OCI-M2 (cell line): ENCODE data around the gene CDK2AP2.
"Not testable (repeated sequence)": the region's sequence is repeated elsewhere in the genome, so short reads cannot be mapped to it uniquely, and the experiment has no call there.

Experiments
- DNase-seq: peaks from one replicate; lab custom pipeline; 2025; ENCODE audit not compliant: unreplicated experiment; lab: John Stamatoyannopoulos, UW

The CDK2AP2 gene, protein sequence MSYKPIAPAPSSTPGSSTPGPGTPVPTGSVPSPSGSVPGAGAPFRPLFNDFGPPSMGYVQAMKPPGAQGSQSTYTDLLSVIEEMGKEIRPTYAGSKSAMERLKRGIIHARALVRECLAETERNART

GRCh38 chr11:67507864-67508485 is at the start of gene CDK2AP2:
Gene CDK2AP2 (minus strand): TSS chr11:67508162. CDS start chr11:67508082, 80 bp downstream.
- peak; percentile 88 for DNase-seq

- DNase-seq: no peak
These were observed 48.3 kb upstream of the CDK2AP2 start for GRCh38 chr11:67556244-67556643.

DNA sequence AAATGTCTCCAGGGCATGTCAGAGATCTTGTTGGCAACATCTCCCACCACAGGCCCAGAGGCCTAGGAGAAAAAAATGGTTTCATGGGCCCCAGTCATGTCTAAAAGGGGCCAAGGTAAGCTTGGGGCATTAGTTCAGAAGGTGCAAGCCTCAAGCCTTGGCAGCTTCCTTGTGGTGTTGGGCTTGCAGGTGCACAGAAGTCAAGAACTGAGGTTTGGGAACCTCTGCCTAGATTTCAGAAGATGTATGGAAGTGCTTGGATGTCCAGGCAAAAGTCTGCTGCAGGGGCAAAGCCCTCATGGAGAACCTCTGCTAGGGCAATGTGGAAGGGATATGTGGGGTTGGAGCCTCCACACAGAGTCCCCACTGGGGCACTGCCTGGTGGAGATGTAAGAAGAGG is 43.7 kb upstream of the CDK2AP2 start:
- not testable (repeated sequence) for DNase-seq

- no peak for DNase-seq
These were observed 43.2 kb upstream of the CDK2AP2 start for GRCh38 chr11:67551127-67551526.

- no peak for DNase-seq
These were observed 40.7 kb upstream of the CDK2AP2 start for GRCh38 chr11:67548555-67549110.

DNA sequence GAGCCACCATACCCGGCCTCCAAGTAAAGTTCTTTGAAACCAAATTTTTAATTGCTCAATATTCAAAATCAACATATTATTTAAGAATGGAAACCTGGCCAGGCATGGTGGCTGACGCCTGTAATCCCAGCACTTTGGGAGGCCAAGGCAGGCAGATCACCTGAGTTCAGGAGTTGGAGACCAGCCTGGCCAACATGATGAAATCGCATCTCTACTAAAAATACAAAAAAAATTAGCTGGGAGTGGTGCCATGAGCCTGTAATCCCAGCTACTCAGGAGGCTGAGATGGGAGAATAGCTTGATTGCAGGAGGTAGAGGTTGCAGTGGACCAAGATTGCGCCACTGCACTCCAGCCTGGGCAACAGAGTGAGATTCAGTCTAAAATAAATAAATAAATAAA is 40.1 kb upstream of the CDK2AP2 start:
- not testable (repeated sequence) for DNase-seq

GRCh38 chr11:67545280-67545679 is 37.3 kb upstream of the CDK2AP2 start:
- DNase-seq: no peak

DNA sequence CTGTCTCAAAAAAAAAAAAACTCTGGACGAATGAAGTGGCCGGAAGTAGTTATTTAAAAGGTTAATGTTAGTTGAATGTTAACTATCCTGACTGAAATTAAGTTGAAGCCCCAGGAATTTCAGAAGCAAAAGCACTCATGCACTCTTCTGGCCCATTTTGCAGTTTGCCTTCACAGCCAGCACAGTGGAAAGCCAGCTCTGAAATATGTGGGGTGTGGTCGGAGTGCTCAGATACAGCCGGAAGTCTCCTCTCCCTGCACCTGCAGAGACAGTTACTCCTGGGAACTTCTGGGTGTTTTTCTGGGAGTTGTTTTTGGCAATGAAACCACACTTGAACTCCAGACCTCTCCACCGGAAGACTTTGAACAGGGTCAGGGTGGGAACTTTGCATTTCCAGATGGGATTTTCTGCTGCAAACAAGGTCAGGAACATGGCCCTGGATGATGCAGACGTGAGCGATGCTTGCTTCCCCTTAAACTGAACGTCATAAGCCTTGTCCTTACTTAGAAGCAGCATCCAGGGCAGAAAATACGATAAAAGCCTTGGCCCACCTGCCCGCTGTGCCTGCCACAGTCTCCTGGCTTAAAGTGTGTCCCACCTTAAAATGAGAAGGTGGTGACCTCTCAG is 36.8 kb upstream of the CDK2AP2 start:
- no peak for DNase-seq

DNA sequence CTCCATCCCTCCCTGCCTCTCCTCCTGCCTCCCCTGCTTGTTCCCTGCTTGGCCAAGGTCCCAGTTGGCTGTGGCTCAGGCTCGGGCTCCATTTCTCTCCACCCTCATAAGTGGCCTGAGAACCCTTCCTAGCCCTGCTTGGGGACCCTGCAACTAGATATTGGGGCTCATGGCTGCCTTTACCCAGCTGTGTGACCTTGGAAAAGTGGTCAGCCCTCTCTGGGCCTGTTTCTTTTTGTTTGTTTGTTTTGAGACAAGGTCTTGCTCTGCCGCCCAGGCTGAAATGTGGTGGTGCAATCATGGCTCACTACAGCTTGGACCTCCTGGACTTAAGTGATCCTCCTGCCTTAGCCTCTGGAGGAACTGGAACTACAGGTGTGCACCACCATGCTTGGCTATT is 35.6 kb upstream of the CDK2AP2 start:
- DNase-seq: no peak

GRCh38 chr11:67542971-67543370 is 35.0 kb upstream of the CDK2AP2 start:
- no peak for DNase-seq

- DNase-seq: no peak
These were observed 34.2 kb upstream of the CDK2AP2 start for GRCh38 chr11:67542169-67542568.

DNA sequence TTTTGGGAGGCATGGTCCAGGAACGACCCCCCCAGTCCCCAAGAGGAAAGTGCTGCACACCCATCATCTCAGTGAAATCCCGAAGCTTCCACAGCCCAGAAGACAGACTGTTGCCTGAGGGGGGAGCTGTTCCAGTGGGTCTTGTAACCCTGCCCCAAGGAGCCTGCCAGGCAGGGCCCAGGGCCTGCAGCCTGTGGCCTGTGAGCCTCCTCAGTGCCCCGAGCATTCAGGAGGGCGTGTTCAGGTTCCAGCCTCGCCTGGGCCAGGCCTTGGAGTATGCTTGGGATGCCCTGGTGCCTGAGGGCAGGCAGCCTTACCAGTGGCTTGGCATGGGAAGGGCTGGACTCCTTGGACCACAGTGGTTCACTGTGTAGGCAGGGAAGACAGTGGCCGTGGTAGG is 33.2 kb upstream of the CDK2AP2 start:
- DNase-seq: no peak

GRCh38 chr11:67539550-67539949 is 31.6 kb upstream of the CDK2AP2 start:
- no peak for DNase-seq

DNA sequence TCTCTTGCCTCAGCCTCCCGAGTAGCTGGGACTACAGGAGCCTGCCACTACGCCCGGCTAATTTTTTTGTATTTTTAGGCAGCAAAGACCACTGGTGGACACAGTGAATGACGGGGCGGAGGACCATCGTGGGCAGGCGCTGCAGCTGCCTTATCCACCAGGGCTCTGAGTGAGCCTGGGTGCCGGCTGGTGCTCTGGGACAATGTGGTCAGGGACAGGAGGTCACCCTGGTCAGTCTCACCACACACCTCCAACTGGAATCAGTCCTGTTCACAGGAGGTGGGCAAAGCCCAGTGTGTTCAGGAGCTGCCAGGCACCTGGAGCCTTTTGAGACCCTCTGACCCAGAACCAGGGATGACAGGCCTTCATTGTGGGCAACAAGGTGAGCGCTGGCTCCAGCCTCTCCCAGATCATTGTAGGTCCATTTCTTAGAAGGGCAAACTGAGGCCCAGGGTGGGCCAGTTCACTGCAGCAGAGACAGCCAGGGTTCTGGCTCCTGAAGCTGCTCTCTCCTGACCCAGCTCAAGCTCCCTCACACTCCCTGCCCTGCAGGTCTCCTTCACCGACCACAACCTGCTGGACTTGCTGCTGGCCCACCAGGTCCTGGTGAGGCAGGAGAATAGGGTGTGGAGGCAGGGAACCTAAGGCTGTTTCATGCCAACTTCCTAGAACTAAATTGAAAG is 31.0 kb upstream of the CDK2AP2 start:
- DNase-seq: no peak

- no peak for DNase-seq
These were observed 30.3 kb upstream of the CDK2AP2 start for GRCh38 chr11:67538306-67538705.

DNA sequence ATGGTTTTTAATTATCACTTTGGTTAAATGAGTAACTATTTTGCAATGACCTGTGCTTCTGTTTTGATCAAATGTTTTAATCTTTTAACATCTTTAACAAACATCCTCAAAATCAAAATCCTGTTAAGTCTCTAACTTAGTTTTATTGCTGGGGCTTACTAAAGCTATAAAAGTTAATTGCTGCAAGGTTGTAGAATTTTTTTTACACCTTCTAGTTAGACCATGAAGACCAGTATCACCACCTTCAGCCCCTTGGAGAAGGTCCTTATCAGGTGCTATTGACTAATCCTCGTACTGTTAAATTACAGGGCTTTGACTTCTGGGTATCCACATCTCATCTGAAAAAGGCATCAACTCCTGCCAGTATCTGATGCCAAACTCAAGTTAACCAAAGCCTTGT is 27.6 kb upstream of the CDK2AP2 start:
- no peak for DNase-seq

GRCh38 chr11:67534070-67534679 is 26.2 kb upstream of the CDK2AP2 start:
- no peak for DNase-seq

DNA sequence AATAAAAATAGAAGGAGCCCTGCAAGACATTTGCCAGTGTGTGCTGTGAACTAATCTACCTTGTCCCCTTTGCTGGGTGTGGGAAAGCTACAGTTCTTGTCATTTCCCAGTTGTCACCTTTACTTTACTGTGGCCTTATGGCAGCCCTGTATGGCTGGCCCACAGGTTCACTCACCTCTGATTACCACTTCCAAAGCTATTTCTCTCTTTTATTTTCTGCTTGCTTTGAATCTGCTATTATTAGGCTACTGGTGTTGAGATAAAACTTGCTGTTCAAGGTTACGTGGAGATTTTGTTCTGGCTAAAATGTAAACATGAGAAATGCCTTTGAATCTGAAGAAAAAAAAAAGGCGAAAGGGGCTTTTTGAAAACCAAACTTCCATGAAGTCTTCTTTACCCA is 24.9 kb upstream of the CDK2AP2 start:
- no peak for DNase-seq

- DNase-seq: no peak
These were observed 22.3 kb upstream of the CDK2AP2 start for GRCh38 chr11:67530282-67530592.

DNA sequence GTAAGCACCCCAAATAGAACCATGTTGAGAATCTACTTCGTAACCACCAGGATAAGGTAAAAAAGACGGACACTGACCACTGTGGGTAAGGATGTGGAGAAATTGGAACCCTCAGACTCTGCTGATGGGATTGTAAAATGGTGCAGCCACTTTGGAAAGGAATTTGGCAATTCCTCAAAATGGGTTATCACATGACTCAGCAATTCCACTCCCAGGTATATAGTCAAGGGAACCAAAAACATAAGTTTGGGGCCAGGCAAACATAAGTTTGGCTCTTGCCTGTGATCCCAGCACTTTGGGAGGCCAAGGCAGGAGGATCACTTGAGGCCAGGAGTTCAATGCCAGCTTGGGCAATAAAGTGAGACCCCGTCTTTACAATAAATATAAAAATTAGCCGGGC is 20.4 kb upstream of the CDK2AP2 start:
- DNase-seq: no peak

DNA sequence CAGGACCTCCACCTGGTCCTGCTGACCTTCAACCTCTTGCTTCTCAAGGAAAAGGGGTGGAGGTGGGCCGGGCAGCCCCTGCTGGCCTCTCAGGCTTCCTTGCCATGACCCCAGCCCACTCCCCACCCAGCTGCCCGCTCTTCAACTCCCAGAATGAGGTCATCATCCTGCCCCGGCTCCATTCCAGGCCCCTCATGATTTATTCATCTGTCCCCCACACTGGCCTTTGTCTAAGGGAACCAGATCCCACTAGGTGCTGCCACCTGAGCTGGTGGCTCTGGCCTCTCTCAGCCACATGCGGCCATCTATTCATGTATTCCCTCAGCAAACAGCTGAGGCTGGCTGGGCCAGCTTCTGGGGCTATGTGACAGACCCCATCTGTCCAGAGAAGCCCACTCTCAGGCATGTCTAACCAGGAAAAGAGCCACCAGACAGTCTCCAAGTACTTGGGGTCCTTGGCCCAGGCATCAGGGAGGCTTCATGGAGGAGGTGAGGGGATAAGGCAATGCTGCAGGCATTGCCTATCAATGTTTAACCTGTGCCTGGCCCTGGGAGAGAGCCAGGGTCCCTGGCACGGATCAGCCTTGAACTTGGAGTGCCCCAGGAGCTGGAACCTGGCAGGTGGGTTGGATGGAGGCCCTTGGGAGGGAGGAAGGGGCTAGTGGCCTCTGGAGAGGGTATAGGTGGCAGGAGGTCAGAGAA is 17.5 kb upstream of the CDK2AP2 start:
- no peak for DNase-seq
